ENCODE results near the gene TRIM9. TPM values are rescaled to one million over a fixed set of nuclear protein-coding genes. Genes with fewer than 3 reads are reported as not detected.

The TRIM9 gene
- total RNA-seq, 2 donors from 2014 or later: 1.2 to 1.3 TPM

Other genes with a start within 250 kb of the TRIM9 start
- not detected for gene ABHD12B, start 223.1 kb downstream of the TRIM9 start, total RNA-seq
- gene PYGL, start 150.6 kb downstream of the TRIM9 start, total RNA-seq: 1 to 10 TPM in 1 of 2 donors, under 1 TPM in 1; 0.26 to 3.9 TPM
- 10 to 100 TPM; 40.6 to 51.9 TPM for gene TMX1, start 145.1 kb upstream of the TRIM9 start, total RNA-seq

Data from activated T-helper 17 cell treated with anti-CD3 and anti-CD28 coated beads, Interleukin-2, amount 50 U/mL, for 72 hours (primary cell).